K562 (cell line): ENCODE measurements around the gene STK32C.

ENCODE experiments used
- ESRRA ChIP-seq: fragments of 450-650 bp; IDR thresholded peaks from 2 replicates; pipeline ENCODE4 v1.6.1; 2014; ENCODE audit warnings: low read depth, mild to moderate bottlenecking, moderate library complexity, borderline replicate concordance
- ZNF253 ChIP-seq: fragments of 250-450 bp; sonication (Bioruptor Pico); conservative IDR thresholded peaks from 2 replicates; pipeline ENCODE4 v1.6.1; 2021; ENCODE audit warnings: mild to moderate bottlenecking
- ZZZ3 ChIP-seq: fragments of 450-650 bp; IDR thresholded peaks from 2 replicates; pipeline ENCODE4 v1.6.1; 2016; ENCODE audit warnings: antibody characterized with exemption, mild to moderate bottlenecking, moderate library complexity

GRCh38 chr10:132252412-132252811 is 55.3 kb downstream of the STK32C start:
- no peak for TF ChIP-seq ZZZ3
- no peak for TF ChIP-seq ESRRA
- no peak for TF ChIP-seq ZNF253
